Liver (tissue), 3 donors: ENCODE measurements around the gene ARSB.

Experiments
- RAD21 ChIP-seq, 2 donors: IDR thresholded peaks; 2 replicates each; pipeline ENCODE4 v1.6.1; 2016; ENCODE audit warnings: antibody characterized with exemption in 2 of 2, mild to moderate bottlenecking in 2 of 2
- TF ChIP-seq, protein P1 (sequence below): fragments of 150-350 bp; IDR thresholded peaks from 2 replicates; pipeline ENCODE4 v1.5.1; 2017; ENCODE audit warnings: improper control_type of control experiment, low read depth, low read length; ENCODE audit not compliant: missing input control
- TF ChIP-seq, protein P2 (sequence below): IDR thresholded peaks from 2 replicates; pipeline ENCODE4 v1.6.1; 2016; ENCODE audit warnings: antibody characterized with exemption
- donor health status: healthy.
- donor health status: healthy.

DNA sequence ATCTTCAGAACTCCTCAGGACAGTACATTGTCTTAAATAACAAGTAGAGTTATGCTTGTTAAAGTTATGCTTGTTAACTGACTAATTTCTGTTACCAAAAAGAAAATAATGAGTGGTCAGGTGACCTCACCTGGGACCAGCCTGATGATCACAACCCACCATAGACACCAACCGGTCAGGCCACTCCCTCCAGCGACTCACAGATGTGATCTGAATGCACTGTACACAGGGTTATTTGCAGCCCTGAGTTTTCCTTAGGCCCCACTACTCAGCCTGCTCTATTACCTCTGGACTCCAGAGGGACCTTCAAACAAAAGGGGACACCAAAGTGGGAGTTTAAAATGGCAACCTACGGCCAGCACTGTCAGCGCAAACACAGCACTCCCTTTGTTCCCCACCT, 55.3 kb downstream of the ARSB start:
- TF ChIP-seq, protein P1, sequence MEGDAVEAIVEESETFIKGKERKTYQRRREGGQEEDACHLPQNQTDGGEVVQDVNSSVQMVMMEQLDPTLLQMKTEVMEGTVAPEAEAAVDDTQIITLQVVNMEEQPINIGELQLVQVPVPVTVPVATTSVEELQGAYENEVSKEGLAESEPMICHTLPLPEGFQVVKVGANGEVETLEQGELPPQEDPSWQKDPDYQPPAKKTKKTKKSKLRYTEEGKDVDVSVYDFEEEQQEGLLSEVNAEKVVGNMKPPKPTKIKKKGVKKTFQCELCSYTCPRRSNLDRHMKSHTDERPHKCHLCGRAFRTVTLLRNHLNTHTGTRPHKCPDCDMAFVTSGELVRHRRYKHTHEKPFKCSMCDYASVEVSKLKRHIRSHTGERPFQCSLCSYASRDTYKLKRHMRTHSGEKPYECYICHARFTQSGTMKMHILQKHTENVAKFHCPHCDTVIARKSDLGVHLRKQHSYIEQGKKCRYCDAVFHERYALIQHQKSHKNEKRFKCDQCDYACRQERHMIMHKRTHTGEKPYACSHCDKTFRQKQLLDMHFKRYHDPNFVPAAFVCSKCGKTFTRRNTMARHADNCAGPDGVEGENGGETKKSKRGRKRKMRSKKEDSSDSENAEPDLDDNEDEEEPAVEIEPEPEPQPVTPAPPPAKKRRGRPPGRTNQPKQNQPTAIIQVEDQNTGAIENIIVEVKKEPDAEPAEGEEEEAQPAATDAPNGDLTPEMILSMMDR = no peak
- TF ChIP-seq, protein P2, sequence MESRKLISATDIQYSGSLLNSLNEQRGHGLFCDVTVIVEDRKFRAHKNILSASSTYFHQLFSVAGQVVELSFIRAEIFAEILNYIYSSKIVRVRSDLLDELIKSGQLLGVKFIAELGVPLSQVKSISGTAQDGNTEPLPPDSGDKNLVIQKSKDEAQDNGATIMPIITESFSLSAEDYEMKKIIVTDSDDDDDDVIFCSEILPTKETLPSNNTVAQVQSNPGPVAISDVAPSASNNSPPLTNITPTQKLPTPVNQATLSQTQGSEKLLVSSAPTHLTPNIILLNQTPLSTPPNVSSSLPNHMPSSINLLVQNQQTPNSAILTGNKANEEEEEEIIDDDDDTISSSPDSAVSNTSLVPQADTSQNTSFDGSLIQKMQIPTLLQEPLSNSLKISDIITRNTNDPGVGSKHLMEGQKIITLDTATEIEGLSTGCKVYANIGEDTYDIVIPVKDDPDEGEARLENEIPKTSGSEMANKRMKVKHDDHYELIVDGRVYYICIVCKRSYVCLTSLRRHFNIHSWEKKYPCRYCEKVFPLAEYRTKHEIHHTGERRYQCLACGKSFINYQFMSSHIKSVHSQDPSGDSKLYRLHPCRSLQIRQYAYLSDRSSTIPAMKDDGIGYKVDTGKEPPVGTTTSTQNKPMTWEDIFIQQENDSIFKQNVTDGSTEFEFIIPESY = no peak
- TF ChIP-seq RAD21 (IDR thresholded peaks at IDR 0.05) = no peak
